Renal cortex interstitium (tissue), 15 donors: ENCODE data around the gene NSFL1C. TPM values are rescaled to one million over a fixed set of nuclear protein-coding genes. Genes with fewer than 3 reads are reported as not detected.
"Not testable (repeated sequence)": the region's sequence is repeated elsewhere in the genome, so short reads cannot be mapped to it uniquely, and the experiment has no call there.

Source experiments
- DNase-seq, 11 donors: peaks; one replicate each; pipeline ENCODE4 v3.0.0-alpha.2; 2013; ENCODE audit warnings: low read depth in 9 of 11, low spot score in 4 of 11; ENCODE audit errors: extremely low read depth in 1 of 11
- long read RNA-seq, 16 experiments: transcript quantifications; one replicate each; lab custom pipeline, GENCODE V29; 2026
- polyA plus RNA-seq, 3 donors: library from polyadenylated mRNA; unstranded; fragments of 120-200 nt; gene quantifications; one replicate each; pipeline ENCODE4 v1.2.1, GENCODE V29; 2013; ENCODE audit not compliant: insufficient read length in 3 of 3

NSFL1C gene
- 100 to 1,000 TPM in 2 of 3 donors, 10 to 100 TPM in 1; 96.5 to 110 (median 103) TPM for polyA plus RNA-seq
- long read RNA-seq, donor 1, transcript NSFL1C-201 (9 exons, 3,568 nt) = major isoform, 8 of 17 reads
- long read RNA-seq, donor 1, partial matches to known transcripts = 6 of 17 reads
- long read RNA-seq, donor 1, other reads (novel, unspliced or antisense) = 0 of 17 reads
- long read RNA-seq, donor 2, transcript NSFL1C-201 (9 exons, 3,568 nt) = major isoform, 15 of 17 reads
- long read RNA-seq, donor 2, partial matches to known transcripts = 0 of 17 reads
- long read RNA-seq, donor 2, other reads (novel, unspliced or antisense) = 0 of 17 reads
- long read RNA-seq, donor 3, transcript NSFL1C-201 (9 exons, 3,568 nt) = major isoform, 21 of 43 reads
- long read RNA-seq, donor 3, partial matches to known transcripts = 10 of 43 reads
- long read RNA-seq, donor 3, other reads (novel, unspliced or antisense) = 11 of 43 reads
- long read RNA-seq, donor 4, transcript NSFL1C-201 (9 exons, 3,568 nt) = major isoform, 21 of 35 reads
- long read RNA-seq, donor 4, partial matches to known transcripts = 13 of 35 reads
- long read RNA-seq, donor 4, other reads (novel, unspliced or antisense) = 0 of 35 reads
- long read RNA-seq, donor 5, transcript NSFL1C-201 (9 exons, 3,568 nt) = major isoform, 65 of 126 reads
- long read RNA-seq, donor 5, partial matches to known transcripts = 53 of 126 reads
- long read RNA-seq, donor 5, other reads (novel, unspliced or antisense) = 0 of 126 reads
- long read RNA-seq, donor 6, transcript NSFL1C-201 (9 exons, 3,568 nt) = major isoform, 12 of 33 reads
- long read RNA-seq, donor 6, partial matches to known transcripts = 16 of 33 reads
- long read RNA-seq, donor 6, other reads (novel, unspliced or antisense) = 0 of 33 reads
- long read RNA-seq, donor 7, transcript NSFL1C-201 (9 exons, 3,568 nt) = major isoform, 20 of 51 reads
- long read RNA-seq, donor 7, partial matches to known transcripts = 18 of 51 reads
- long read RNA-seq, donor 7, other reads (novel, unspliced or antisense) = 11 of 51 reads
- long read RNA-seq, donor 8, transcript NSFL1C-201 (9 exons, 3,568 nt) = major isoform, 32 of 44 reads
- long read RNA-seq, donor 8, partial matches to known transcripts = 0 of 44 reads
- long read RNA-seq, donor 8, other reads (novel, unspliced or antisense) = 6 of 44 reads
- long read RNA-seq, donor 9, transcript NSFL1C-201 (9 exons, 3,568 nt) = major isoform, 22 of 38 reads
- long read RNA-seq, donor 9, partial matches to known transcripts = 14 of 38 reads
- long read RNA-seq, donor 9, other reads (novel, unspliced or antisense) = 0 of 38 reads
- long read RNA-seq, donor 10, transcript NSFL1C-201 (9 exons, 3,568 nt) = major isoform, 25 of 52 reads
- long read RNA-seq, donor 10, partial matches to known transcripts = 15 of 52 reads
- long read RNA-seq, donor 10, other reads (novel, unspliced or antisense) = 7 of 52 reads
- long read RNA-seq, donor 11, transcript NSFL1C-201 (9 exons, 3,568 nt) = major isoform, 17 of 31 reads
- long read RNA-seq, donor 11, partial matches to known transcripts = 7 of 31 reads
- long read RNA-seq, donor 11, other reads (novel, unspliced or antisense) = 5 of 31 reads
- long read RNA-seq, donor 12, transcript NSFL1C-201 (9 exons, 3,568 nt) = major isoform, 9 of 10 reads
- long read RNA-seq, donor 12, partial matches to known transcripts = 0 of 10 reads
- long read RNA-seq, donor 12, other reads (novel, unspliced or antisense) = 0 of 10 reads
- long read RNA-seq, donor 13, transcript NSFL1C-201 (9 exons, 3,568 nt) = major isoform, 27 of 53 reads
- long read RNA-seq, donor 13, partial matches to known transcripts = 14 of 53 reads
- long read RNA-seq, donor 13, other reads (novel, unspliced or antisense) = 8 of 53 reads
- long read RNA-seq, donor 14, transcript NSFL1C-201 (9 exons, 3,568 nt) = major isoform, 12 of 18 reads
- long read RNA-seq, donor 14, partial matches to known transcripts = 6 of 18 reads
- long read RNA-seq, donor 14, other reads (novel, unspliced or antisense) = 0 of 18 reads
- long read RNA-seq, donor 15, transcript NSFL1C-201 (9 exons, 3,568 nt) = major isoform, 10 of 11 reads
- long read RNA-seq, donor 15, partial matches to known transcripts = 0 of 11 reads
- long read RNA-seq, donor 15, other reads (novel, unspliced or antisense) = 0 of 11 reads
- long read RNA-seq, donor 16, transcript NSFL1C-201 (9 exons, 3,568 nt) = major isoform, 56 of 158 reads
- long read RNA-seq, donor 16, transcript NSFL1C-208 (3 exons, 456 nt) = minor isoform, 6 of 158 reads
- long read RNA-seq, donor 16, partial matches to known transcripts = 78 of 158 reads
- long read RNA-seq, donor 16, other reads (novel, unspliced or antisense) = 12 of 158 reads

DNA sequence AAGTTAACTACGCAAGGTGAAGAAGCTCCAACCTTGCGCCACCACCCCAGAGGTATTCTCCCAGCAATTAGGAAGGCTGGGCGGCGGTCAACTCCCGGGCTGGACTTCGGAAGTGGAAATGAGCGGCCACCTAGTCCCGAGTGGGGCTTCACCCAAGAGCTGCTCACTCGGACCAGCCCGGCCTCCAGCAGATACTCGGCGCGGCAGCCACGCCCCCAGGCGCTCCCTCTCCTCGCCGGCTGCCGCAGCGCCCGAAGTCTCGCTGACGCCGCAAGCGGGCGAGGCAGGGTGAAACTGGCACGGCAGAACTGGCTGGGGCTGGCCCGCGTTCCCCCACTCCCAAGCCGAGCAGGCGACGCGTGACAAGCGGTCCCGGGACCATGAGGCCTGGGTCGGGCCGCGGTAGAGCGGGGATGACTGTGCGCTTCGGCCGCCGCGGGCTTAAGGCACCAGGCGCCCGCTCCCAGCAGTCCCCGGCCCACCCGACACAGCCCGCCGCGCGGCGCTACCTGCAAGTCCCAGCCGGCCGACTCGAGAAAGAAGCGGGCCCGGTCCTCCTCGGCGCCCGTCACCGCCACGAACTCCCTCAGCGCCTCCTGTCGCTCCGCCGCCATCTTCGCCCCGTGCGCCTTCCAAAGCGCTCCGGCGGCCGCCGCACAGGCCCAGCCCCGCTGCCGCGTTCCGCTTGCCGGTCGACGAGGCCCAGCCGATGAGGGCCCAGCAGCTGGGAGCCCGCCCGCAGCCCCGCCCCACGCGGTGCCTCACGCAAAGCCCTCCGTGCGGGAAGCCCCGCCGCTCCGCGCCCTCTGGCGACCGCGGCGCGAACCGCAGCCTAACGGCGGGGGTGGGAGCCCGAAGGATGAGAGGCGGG lies at the start of gene NSFL1C:
TSS of gene NSFL1C (minus strand) at position 639 of the 871 bp plus-strand sequence. CDS start at position 614, 25 bp downstream.
- peak; percentile 78 to 95 (median 91) for DNase-seq

DNA sequence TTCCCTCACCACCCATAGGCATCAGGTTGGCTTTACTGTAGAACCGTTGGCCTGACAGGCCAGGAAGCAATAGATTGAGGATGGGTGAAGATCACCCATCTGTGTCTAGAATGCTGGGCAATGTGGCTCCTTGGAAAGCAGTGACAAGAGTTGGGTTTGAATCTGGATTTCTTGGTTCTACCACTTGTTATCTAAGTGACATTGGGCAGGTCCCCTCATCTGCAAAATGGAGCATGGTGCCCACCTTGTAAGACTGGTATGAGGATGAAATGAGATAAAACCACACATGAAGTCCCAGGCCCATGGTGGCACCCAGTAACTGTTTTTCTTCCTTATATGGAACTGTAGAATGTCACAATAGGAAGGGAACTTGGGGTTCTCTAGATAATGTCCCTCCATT lies 47.2 kb upstream of the NSFL1C start:
- no peak for DNase-seq

DNA sequence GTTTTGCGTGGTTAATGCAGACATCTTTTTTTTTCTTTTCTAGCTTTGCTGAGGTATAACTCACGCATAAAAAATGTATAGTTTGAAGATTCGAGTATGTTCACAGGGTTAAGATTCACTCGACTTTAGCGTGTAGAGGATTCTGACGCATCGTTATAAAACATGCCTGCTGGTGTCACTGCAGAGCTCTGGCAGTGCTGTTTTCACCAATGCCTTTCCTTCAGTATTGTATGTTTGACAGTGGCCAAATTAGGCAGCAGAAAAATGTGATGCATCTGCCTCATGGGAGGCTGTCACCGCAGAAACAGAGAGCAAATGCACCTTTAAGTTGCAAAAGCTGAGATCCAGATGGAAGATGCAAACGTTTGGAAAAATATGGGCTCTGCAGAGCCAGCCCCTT lies 42.6 kb upstream of the NSFL1C start:
- no peak for DNase-seq

DNA sequence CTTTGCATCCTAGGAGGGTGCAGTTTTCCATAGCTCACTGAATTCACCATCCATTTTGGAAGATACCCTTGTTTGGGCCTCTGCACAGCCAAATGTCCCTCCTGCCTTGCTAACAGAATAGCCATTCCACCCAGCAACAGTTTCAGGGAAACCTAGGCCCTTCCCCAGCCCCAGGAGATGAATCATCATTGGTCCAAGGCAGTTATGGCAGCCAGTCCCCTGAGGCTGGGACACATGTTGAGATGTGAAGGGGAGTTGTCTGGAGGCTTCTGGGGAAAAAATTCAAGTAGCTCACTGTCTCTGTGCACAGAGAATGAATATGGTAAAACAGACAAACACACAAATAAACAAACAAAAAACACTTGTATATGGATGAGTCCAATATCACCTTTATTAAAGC lies 41.9 kb upstream of the NSFL1C start:
- DNase-seq = no peak

DNA sequence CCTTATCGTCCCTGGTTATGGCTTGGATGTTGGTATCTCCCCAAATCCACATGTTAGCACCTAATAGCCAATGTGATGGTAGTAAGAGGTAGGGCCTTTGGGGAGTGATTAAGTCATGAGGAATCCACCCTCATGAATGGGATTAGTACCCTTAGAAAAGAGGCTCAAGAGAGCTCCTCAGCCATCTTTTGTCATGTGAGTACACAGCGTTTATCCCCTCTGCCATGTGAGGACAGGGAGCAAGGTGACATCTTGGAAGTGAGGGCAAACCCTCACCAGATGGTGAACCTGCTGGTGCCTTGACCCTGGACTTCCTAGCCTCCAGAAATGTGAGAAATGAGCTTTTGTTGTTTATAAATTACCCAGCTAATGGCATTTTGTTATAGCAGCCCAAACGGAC lies 40.6 kb upstream of the NSFL1C start:
- DNase-seq = no peak

DNA sequence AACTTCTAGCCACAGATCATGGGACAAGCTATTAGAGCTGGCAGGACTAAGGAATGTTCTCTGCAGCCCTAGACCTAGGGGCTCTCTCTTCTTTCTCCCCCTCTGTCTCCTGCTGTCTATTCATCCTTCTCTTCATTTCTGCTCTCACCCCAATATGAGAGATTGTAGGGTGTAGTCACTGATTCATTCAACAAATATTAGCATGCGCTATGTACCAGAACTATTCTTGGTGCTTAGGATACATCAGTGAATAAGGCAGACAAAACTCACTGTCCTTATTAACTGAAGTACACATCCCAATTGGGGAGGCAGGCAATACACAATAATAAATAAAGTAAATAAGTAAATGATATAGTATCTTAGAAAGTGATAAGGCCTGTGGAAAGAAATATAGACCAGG lies 39.2 kb upstream of the NSFL1C start:
- no peak for DNase-seq

DNA sequence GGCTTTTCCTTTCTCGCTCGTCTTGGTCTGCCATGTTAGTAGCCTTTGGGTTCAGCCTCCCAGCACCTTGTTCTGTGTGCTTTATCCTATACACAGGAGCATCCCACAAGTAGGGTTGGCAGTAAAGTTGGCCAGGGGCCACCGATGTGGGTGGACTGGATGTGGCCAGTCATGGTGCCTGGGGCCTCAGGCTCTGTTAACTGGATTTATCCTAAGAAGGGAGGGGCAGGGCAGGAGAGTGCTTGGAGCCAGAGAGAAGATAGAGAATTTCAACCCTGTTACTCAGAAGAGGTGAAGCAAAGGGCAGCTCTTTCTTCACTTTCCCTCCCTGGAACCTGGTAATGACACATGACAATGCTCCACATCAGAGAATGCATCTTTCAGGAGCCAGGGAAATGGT lies 38.7 kb upstream of the NSFL1C start:
- DNase-seq = no peak

DNA sequence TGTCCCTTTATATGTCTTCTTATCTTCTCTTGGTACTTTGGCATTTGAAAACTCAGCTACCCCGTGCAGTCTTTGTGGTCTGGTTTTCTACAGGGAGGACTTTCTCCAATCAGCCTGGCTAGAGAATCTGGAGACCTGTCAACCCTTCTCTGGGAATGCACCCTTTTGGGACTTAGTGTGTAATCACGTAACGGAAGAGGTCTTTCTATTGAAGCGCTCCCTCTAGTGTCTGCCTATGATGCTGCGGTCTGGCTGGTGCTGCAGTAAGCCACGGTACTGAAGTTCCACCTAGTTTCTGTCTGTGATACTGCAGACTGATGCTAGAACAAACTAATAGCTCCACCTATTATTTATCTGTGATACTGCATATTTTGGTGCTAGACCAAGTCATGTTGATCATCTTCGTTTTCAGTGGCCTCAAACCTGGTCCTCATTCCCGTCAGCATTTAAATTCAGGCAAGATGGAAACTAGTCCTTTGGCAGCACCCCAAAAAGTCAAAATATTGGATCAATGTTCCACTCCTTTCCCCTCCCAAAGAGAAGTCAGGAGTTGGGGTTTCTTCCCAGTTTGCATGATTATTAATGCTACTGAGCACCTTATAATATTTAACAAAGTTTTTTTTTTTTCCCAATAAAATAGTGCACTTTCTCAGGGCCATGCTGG lies 37.0 kb upstream of the NSFL1C start:
- DNase-seq = peak; percentile 13 to 67 (median 45)

DNA sequence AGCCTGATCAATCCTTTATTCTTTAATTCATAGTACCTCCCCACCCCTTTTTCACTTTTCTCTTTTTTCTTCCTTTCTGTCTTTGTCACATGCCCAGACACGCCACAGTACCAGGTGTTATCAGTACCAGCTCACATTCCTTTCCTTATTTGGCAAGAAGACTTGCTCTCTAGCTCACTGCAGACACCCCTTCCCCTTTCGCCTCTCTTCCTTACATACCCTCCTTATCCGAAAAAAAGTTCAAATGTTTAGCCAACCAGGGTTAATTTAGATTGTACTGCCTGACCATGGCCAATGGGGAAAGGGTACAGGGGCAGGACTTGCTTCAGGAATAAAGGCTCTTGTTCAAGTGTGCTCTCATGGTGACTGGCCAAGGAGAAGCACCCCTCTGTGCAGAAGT lies 33.8 kb upstream of the NSFL1C start:
- DNase-seq = no peak

DNA sequence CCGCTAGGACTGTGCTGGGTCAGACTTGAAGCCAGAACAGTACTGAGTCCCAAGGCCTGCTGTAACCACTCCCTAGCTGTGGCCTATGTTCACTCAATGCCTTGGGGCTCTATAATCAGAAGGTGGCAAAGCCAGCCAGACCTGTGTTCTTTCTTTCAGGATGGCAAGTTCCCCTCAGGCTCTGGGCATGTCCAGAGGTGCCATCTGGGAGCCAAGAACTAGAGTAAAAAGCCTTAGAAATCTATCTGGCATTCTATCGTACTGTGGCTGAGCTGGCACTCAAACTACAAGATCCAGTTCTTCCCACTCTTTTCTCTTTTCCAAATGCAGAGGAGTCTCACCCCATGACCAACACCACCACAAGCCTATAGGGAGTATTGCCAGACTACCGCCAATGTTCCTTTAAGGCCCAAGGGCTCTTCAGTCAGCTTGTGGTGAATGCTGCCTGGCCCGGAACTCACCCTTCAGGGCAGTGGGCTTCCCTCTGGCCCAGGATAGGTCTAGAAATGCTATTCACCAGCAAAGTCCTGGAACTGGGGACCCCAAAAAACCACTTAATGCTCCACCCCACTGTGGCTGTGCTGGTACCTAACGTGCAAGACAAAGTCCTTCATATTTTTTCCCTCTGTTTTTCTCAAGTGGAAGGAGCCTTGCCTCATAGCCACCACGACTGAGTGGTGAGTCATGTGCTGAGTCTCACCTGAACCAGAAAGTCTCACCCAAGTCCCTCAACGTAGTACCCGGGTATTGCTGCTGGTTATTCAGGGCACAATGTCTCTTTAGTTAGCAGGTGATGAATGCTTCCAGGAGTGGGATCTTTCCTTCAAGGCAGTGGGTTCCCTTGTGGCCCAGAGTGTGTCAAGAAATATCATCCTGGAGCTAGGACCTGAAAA lies 33.1 kb upstream of the NSFL1C start:
- DNase-seq = no peak

DNA sequence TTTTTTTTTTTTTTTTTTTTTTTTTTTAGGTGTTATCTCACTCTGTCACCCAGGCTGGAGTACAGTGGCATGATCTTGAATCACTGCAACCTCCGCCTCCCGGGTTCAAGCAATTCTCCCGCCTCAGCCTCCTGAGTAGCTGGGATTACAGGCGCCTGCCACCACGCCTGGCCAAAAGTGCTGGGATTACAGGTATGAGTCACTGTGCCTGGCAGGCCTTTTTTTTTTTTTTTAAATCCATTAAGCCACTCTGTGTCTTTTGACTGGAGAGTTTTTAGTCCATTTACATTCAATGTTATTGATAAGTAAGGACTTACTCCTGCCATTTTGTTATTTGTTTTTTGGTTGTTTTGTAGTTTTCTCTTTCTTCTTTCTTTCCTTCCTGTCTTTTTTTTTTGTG lies 30.7 kb upstream of the NSFL1C start:
- not testable (repeated sequence) for DNase-seq

DNA sequence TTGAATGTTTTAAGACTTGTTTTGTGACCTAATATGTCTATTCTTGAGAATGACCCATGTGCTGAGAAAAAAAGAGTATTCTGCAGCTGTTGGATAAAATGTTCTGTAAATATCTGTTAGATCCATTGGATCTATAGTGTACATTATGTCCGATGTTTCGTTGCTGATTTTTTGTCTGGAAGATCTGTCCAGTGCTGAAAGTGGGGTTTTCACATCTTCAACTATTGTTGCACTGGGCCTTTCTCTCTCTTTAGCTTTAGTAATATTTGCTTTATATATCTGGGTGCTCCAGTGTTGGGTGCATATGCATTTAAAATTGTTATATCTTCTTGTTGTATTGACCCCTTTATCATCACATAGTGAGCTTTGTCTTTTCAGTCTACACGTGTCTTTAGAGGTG lies 30.3 kb upstream of the NSFL1C start:
- no peak for DNase-seq

DNA sequence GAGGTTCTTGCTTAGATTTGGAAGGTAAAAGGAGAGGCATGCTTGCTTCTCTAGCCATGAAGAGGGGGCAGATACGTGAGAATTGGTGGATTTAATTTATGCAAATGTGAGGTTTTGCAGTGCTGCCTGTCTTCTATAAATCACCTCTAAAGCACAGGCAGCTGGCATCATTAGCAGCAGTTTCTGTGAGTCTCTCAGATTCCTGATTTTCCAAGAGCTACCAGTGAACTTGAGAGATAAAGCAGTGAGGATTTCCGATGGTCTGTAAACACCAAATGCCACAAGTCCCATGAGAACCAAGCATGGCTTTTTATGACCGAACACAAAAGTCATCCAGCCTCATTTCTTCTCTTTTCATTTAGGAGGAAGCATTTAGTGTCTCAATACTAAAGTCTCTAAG lies 27.8 kb upstream of the NSFL1C start:
- no peak for DNase-seq

DNA sequence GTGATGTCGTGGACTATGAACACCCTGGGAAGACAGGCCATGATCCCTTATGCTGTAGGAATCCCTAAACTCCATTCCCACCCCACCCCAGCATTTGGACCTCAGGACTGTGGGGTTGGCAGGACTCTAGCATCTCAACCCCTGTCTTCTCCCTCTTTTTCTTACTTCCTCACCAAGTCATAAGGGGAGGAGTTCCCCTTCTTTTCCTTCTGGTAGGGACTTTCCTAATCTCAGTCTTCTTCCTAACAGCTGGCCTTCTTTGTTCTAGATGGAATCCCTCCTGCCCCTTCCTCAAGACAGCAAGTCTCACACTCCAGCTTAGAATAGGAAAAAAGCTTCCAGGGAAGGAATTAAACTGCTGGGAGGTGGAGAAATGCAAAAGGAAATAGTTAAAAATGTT lies 26.9 kb upstream of the NSFL1C start:
- no peak for DNase-seq
